ENCODE results near the gene TAF4.

GRCh38 chr20:62087632-62088031 is 22.0 kb upstream of the TAF4 start:
- TF ChIP-seq POLR2A (IDR thresholded peaks at IDR 0.05; ENCODE audit: low read length) (no peak), GATA1 (IDR thresholded peaks at IDR 0.05; ENCODE audit: low read depth, low read length) (no peak)
